Spleen (tissue), 11 donors: ENCODE data around the gene SHC4. TPM values are rescaled to one million over a fixed set of nuclear protein-coding genes. Genes with fewer than 3 reads are reported as not detected.

Source experiments
- DNase-seq: peaks from one replicate; pipeline ENCODE4 v3.0.0-alpha.2; 2020
- H3K27ac ChIP-seq, 8 donors: fragments of 200-600 bp; sonication (generic) in 7 of 8; 1 replicate in 4 of 8; 2 replicates in 4 of 8; pipeline versions ENCODE4 v1.5.0 to v1.8.0; 2016 to 2021; ENCODE audit warnings: inconsistent platforms in 4 of 8, mild to moderate bottlenecking in 4 of 8, moderate library complexity in 1 of 8
- H3K27me3 ChIP-seq, 7 donors: fragments of 200-600 bp; sonication (generic) in 6 of 7; replicated peaks in 1 of 7; 1 replicate in 4 of 7; 2 replicates in 3 of 7; pipeline versions ENCODE4 v1.5.0 to v1.8.0; 2016 to 2021; ENCODE audit warnings: inconsistent platforms in 3 of 7, mild to moderate bottlenecking in 1 of 7
- H3K36me3 ChIP-seq, 6 donors: fragments of 200-600 bp; sonication (generic) in 5 of 6; 1 replicate in 4 of 6; 2 replicates in 2 of 6; pipeline versions ENCODE4 v1.5.0 to v1.8.0; 2016 to 2021; ENCODE audit warnings: inconsistent platforms in 2 of 6
- H3K4me1 ChIP-seq, 6 donors: fragments of 200-600 bp; sonication (generic) in 5 of 6; 1 replicate in 3 of 6; 2 replicates in 3 of 6; pipeline versions ENCODE4 v1.5.0 to v1.8.0; 2016 to 2021; ENCODE audit warnings: inconsistent platforms in 3 of 6
- H3K4me3 ChIP-seq, 8 donors: fragments of 200-600 bp; sonication (generic) in 7 of 8; 1 replicate in 4 of 8; 2 replicates in 4 of 8; pipeline versions ENCODE4 v1.5.0 to v1.8.0; 2016 to 2021; ENCODE audit warnings: inconsistent platforms in 4 of 8, mild to moderate bottlenecking in 4 of 8, moderate library complexity in 2 of 8
- H3K9me3 ChIP-seq, 8 donors: fragments of 200-600 bp; sonication (generic) in 7 of 8; 1 replicate in 4 of 8; 2 replicates in 4 of 8; pipeline versions ENCODE4 v1.5.0 to v1.8.0; 2016 to 2021; ENCODE audit warnings: inconsistent platforms in 4 of 8
- POLR2A ChIP-seq, 3 donors: fragments of 450-650 bp; IDR thresholded peaks; one replicate each; pipeline ENCODE4 v1.5.1; 2017; ENCODE audit warnings: antibody characterized with exemption in 3 of 3, mild to moderate bottlenecking in 1 of 3
- POLR2AphosphoS5 ChIP-seq, 3 donors: sonication (generic); formaldehyde crosslinking; IDR thresholded peaks; one replicate each; pipeline ENCODE4 v1.5.1; 2017; ENCODE audit warnings: antibody characterized with exemption in 3 of 3
- WGBS, 5 donors: extraction: QIAGEN DNeasy Blood & Tissue Kit in 3 of 5; methylation state at CpG; one replicate each; pipeline versions ENCODE4 v1.1.5 to v1.1.7; 2013 to 2018; 5-methylcytosine and 5-hydroxymethylcytosine counted together
- intact Hi-C: fragments of 100-400 bp; cut with DNase I; formaldehyde crosslinking; loops from one replicate; pipeline ENCODE4 v1.15.0; 2023; ENCODE audit warnings: low total_unique reads
- polyA plus RNA-seq, 3 donors: library from polyadenylated mRNA; stranded (reverse); fragments of 200-250 nt; gene quantifications; one replicate each; pipeline ENCODE4 v1.2.1, GENCODE V29; 2013
- total RNA-seq, 7 donors: library from RNA; depleted of rRNA in 3 of 7; stranded (reverse); fragments of >200 nt in 3 of 7; fragmentation: NEBNext Ultra II Directional in 4 of 7; extraction: Animal tissue kit (Norgen Biotek cat#: 25700) in 4 of 7; gene quantifications; one replicate each; pipeline versions ENCODE4 v1.1.0 to v1.2.1, GENCODE V29; 2016 to 2021
- TF ChIP-seq, protein P1 (sequence below), 11 experiments: fragments of 200-600 bp in 7 of 11; fragments of 450-650 bp in 4 of 11; sonication (generic) in 4 of 11; IDR thresholded peaks in 8 of 11; conservative IDR thresholded peaks in 3 of 11; 1 replicate in 7 of 11; 2 replicates in 4 of 11; pipeline versions ENCODE4 v1.4.0 to v1.8.0; 2016 to 2021; ENCODE audit warnings: antibody characterized with exemption in 11 of 11, inconsistent platforms in 4 of 11, mild to moderate bottlenecking in 1 of 11
- donor health status: healthy with polysubstance abuse.
- donor health status: DM: no; HTN: no; CAD: no; lungs with moderate emphysema.
- donor health status: DM: no; HTN: no; CAD: no.
- donor health status: Bipolar disorder and iron deficiency.
- donor health status: healthy.
- donor health status: DM: no; HTN: no; CAD: no.
- donor health status: DM: yes; HTN: yes; CAD: no.

The SHC4 gene
- total and polyA plus RNA-seq, 10 donors, result 0.20 to 0.42 (median 0.27) TPM; not detected in 5

DNA sequence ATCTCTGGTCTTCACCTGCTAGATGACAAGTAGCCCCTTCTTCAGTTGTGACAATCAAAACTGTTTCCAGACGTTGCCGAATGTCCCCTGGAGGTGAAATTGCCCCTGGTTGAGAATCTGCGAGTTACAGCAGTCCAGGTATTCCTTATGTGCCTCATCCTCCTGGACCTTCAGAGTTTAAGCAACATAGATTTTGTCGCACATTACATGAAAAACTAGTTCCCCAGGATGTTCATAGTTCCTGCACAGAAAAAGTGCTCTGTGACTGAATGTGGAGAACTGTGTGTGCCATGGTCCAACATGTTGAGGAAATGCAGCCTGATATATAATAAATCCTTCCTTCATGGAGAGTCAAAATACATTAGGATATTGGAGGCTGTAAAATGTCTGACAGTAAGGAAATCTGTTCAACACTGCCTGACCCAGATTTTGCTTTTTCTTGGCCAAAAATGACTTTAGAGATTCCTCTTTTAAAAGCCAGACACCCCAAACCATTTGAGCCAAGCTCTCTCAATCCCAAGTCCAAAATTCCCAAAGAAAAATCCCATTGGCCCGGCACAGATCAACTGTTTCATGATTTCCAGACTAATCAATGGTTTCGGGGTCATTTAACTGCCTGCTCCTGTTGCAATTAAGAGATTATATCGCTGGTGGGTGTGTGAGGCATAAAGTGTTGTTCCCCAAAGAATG, 20.4 kb upstream of the SHC4 start:
- H3K27ac ChIP-seq, result no peak overlapping the region
- TF ChIP-seq POLR2AphosphoS5 (IDR thresholded peaks at IDR 0.05) (no peak), POLR2A (IDR thresholded peaks at IDR 0.05) (no peak)
- TF ChIP-seq, protein P1, sequence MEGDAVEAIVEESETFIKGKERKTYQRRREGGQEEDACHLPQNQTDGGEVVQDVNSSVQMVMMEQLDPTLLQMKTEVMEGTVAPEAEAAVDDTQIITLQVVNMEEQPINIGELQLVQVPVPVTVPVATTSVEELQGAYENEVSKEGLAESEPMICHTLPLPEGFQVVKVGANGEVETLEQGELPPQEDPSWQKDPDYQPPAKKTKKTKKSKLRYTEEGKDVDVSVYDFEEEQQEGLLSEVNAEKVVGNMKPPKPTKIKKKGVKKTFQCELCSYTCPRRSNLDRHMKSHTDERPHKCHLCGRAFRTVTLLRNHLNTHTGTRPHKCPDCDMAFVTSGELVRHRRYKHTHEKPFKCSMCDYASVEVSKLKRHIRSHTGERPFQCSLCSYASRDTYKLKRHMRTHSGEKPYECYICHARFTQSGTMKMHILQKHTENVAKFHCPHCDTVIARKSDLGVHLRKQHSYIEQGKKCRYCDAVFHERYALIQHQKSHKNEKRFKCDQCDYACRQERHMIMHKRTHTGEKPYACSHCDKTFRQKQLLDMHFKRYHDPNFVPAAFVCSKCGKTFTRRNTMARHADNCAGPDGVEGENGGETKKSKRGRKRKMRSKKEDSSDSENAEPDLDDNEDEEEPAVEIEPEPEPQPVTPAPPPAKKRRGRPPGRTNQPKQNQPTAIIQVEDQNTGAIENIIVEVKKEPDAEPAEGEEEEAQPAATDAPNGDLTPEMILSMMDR (IDR thresholded peaks at IDR 0.05 in 8 of 11, conservative IDR thresholded peaks at IDR 0.05 in 3 of 11), result no peak
- no peaks in the 10 kb centered on the region for H3K4me1 ChIP-seq
- H3K9me3 ChIP-seq, result no peaks in the 10 kb centered on the region
- intact Hi-C loops, result no loop called here
- DNase-seq, result no peak
- WGBS, 5 donors, result 80 to 94% (median 84%) methylated on average over 7 of the region's 7 CpGs
- peaks cover 0 to 9% (median 0%) of the 10 kb centered on the region in 6 donors for H3K36me3 ChIP-seq
- H3K4me3 ChIP-seq, result no peak overlapping the region
- peaks cover 0 to 5% (median 0%) of the 10 kb centered on the region in 7 donors for H3K27me3 ChIP-seq

DNA sequence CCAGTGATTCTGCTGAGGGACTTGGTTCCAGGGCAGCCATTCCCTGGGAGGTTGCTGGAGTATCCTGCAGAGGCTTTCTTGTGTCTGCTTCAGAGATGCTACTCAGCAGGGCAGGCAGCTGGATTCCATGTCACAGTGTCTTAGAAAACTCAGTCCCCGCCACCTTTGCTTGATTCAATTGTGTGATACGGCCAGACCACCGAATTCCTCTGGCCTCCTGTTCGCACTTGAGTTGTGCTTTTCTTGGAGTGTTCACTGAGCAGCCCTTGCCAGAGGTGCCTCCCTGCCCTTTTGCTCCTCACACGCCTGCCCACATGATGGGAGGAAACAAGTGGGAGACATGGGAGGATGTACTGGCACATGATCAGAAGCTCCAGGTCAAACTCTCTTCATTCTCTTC, 19.6 kb upstream of the SHC4 start:
- Histone ChIP-seq H3K36me3 (peaks cover 0 to 5% (median 0%) of the 10 kb centered on the region in 6 donors), H3K27ac (no peak overlapping the region), H3K27me3 (peaks cover 0 to 5% (median 0%) of the 10 kb centered on the region in 7 donors), H3K9me3 (no peaks in the 10 kb centered on the region), H3K4me1 (no peaks in the 10 kb centered on the region), H3K4me3 (no peak overlapping the region)
- intact Hi-C loops, result no loop called here
- WGBS, 5 donors, result 68 to 86% (median 77%) methylated on average over 5 of the region's 5 CpGs
- TF ChIP-seq POLR2A (IDR thresholded peaks at IDR 0.05) (no peak), POLR2AphosphoS5 (IDR thresholded peaks at IDR 0.05) (no peak)
- TF ChIP-seq, protein P1 (IDR thresholded peaks at IDR 0.05 in 8 of 11, conservative IDR thresholded peaks at IDR 0.05 in 3 of 11), result no peak
- DNase-seq, result no peak

DNA sequence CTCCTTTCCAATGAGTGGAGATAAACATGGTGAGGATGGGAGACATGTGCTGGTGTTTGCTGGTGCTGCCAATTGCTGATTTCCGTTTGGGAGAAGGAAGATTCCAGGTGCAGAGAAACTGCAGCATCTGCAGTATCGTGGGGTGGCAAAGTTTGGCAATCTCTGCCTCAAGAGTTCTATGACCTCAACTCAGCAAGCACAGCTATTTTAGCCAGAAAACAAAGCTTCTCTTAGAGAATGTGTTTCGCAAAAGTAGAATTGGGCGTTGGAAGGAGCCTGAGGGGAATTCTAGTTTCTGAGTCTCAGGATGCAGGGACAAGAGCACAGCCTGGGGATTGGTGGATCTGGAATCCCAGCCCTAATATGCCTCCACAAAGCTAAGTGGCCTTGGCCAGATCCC, 18.2 kb upstream of the SHC4 start:
- intact Hi-C loops, result no loop called here
- WGBS, 5 donors, result 72 to 87% (median 84%) methylated on average over 4 of the region's 4 CpGs
- no peaks in the 10 kb centered on the region for H3K36me3 ChIP-seq
- no peaks in the 10 kb centered on the region for H3K9me3 ChIP-seq
- TF ChIP-seq POLR2A (IDR thresholded peaks at IDR 0.05) (no peak), POLR2AphosphoS5 (IDR thresholded peaks at IDR 0.05) (no peak)
- TF ChIP-seq, protein P1 (IDR thresholded peaks at IDR 0.05 in 8 of 11, conservative IDR thresholded peaks at IDR 0.05 in 3 of 11), result no peak
- H3K27ac ChIP-seq, result no peak overlapping the region
- H3K27me3 ChIP-seq, result peaks cover 0 to 5% (median 0%) of the 10 kb centered on the region in 7 donors
- DNase-seq, result no peak
- H3K4me3 ChIP-seq, result no peak overlapping the region
- H3K4me1 ChIP-seq, result no peaks in the 10 kb centered on the region

DNA sequence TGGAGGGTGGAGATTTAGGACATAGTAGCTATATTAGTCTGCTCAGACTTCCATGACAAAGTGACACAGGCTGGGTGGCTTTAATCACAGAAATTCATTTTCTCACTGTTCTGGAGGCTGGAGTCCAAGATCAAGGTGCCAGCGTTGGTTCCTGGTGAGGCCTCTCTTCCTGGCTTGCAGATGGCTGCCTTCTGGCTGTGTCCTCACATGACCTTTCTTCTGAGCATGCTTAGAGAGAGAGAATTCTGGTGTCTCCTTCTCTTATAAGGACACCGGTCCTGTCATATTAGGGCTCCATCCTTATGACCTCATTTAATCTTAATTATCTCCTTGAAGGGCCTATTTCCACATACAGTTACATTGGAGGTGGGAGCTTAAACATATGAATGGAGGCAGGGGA, 14.9 kb upstream of the SHC4 start:
- Histone ChIP-seq H3K4me1 (peaks cover 0 to 15% (median 11%) of the 10 kb centered on the region in 6 donors), H3K27ac (no peak overlapping the region), H3K27me3 (peaks cover 0 to 19% (median 4%) of the 10 kb centered on the region in 7 donors), H3K4me3 (no peak overlapping the region), H3K36me3 (no peaks in the 10 kb centered on the region), H3K9me3 (no peaks in the 10 kb centered on the region)
- DNase-seq, result no peak
- intact Hi-C loops, result no loop called here
- TF ChIP-seq POLR2A (IDR thresholded peaks at IDR 0.05) (no peak), POLR2AphosphoS5 (IDR thresholded peaks at IDR 0.05) (no peak)
- TF ChIP-seq, protein P1 (IDR thresholded peaks at IDR 0.05 in 8 of 11, conservative IDR thresholded peaks at IDR 0.05 in 3 of 11), result no peak
- 67 to 84% (median 73%) methylated on average over 2 of the region's 2 CpGs for WGBS, 5 donors
